K562 (cell line): ENCODE measurements around the gene DHCR24.

Source experiments
- ATF3 ChIP-seq, 2 experiments: fragments of 450-650 bp in 1 of 2; sonication (generic) in 1 of 2; formaldehyde crosslinking in 1 of 2; IDR thresholded peaks in 1 of 2; conservative IDR thresholded peaks in 1 of 2; 2 replicates each; pipeline versions ENCODE4 v1.6.1 to v1.8.1; 2016 to 2023; ENCODE audit warnings: mild to moderate bottlenecking in 2 of 2, moderate library complexity in 2 of 2, inconsistent platforms in 1 of 2, missing genetic modification reagents in 1 of 2
- CTCF ChIP-seq, 3 experiments: IDR thresholded peaks in 2 of 3; conservative IDR thresholded peaks in 1 of 3; 2 replicates each; pipeline ENCODE4 v1.5.1; 2011 to 2012; ENCODE audit warnings: low read length in 3 of 3, mild to moderate bottlenecking in 3 of 3, control low read depth in 2 of 3, improper control_type of control experiment in 1 of 3, inconsistent platforms in 1 of 3, low read depth in 1 of 3, mixed read lengths in 1 of 3, moderate library complexity in 1 of 3; ENCODE audit not compliant: insufficient read depth in 2 of 3
- SMAD4 ChIP-seq: fragments of 250-450 bp; sonication (Bioruptor Pico); conservative IDR thresholded peaks from 2 replicates; pipeline ENCODE4 v1.8.0; 2021; ENCODE audit warnings: inconsistent platforms, mild to moderate bottlenecking, moderate library complexity

GRCh38 chr1:54874079-54874830 lies 12.7 kb downstream of the DHCR24 start:
- no peak for TF ChIP-seq SMAD4 (CRISPR knock-in tag)
- TF ChIP-seq CTCF (IDR thresholded peaks at IDR 0.05 in 2 of 3, conservative IDR thresholded peaks at IDR 0.05 in 1 of 3; ENCODE audit: insufficient read depth in 2 of 3, low read depth in 1 of 3, low read length in 3 of 3), result no peak
- TF ChIP-seq ATF3 (IDR thresholded peaks at IDR 0.05), result no peak
- no peak for TF ChIP-seq ATF3 (CRISPR knock-in tag; conservative IDR thresholded peaks at IDR 0.05)
